ENCODE results near the gene SNTN.

Gene SNTN

DNA sequence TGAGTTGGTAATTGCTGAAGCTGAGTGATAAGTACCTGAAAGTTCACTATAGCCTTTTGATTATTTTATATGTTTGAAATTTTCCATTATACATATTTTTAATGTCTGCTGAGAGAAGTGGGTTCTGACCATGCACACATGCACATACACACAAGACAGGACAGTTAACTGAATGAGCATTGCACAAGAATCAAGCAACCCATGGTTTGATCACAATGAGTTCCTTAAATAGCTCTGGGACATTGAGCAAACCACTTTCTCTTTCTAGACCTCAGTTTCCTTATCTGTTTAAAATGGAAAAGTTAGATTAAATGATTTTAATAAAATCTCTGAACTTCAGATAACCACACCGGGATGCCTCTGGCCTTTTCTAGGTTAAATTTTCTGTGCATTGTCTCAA lies 26.7 kb downstream of the SNTN start:
- FAIRE-seq: no peak

DNA sequence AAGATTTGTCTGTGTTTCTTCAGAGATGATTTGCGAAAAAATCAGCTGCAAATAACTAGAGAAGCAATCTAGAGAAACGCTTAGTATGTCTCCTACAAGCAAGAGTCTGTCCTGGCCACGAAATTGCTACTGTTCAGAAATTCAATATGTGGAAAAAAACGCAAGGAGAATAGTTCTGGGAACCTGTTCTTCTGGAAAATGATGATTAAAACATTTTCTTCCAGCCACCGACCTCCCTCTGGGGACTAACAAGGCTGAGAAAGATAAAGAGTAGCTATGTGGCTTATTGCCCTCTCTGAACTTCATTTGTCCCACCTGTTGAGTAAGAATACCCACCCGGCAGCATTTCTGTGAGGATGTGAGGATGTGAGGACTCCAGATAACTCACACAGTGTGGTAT lies 31.6 kb downstream of the SNTN start:
- FAIRE-seq: no peak

DNA sequence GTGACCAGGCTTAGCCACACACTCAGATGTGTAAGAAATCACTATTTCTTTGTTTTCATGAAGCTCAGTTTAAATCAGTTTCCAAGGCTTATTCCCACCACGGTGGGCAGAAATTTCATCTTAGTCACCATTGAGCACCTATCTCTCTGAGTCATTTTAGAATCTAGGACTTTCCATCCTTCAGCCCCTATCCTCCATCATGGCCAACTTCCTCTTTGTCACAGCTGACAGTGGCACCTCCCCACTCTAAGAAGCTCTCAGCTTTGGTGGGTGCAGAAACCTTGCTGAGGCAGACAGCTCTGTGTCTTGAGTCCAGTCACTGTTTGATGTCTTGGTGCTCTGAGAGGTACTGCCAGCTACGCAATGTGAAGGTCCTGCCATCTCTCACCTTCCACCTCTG lies 32.9 kb downstream of the SNTN start:
- FAIRE-seq: no peak

DNA sequence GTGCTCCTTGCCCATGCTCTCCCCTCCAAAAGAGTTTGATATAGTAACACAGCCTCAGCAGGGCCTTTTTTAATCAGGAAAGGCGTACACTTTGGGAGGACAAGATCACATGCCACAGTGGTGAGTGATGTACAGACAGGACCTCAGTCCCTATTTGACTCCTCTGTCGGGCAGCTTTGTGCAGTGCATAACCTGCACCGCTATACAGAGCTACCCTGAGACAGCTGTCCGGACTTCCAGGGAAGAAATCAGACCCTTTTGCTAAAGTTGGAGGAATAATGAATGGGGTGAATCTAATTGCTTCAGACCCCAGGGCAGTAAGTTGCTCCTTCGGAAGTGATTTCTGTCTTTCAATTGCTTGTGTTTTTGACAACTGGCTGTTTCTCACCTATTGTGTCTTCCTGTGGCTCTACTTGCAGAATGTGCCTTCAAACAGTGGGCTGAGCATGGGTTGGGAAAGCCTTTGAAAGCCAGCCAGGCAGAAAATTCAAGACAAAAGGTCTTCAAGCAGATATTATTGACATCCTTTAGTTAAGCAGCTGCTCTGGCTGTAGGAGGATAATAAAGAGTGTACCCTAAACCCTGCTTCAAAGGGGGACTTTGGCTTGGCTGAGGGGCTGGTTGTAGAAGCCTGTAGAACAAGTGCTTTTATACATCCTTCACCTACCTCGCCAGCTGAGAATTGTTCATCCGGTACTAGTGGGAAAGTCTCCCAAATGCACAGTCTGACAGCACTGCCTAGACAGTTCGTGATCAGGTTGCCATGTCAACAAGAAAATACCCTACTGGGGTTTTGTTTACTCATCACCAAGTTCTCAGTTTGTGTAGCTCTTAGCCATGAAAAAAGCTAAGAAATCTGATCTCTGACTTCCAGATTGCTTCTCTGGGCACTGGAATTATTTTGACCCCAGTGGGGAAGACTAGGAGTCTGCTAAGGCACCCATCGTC lies 35.1 kb downstream of the SNTN start:
- no peak for FAIRE-seq

DNA sequence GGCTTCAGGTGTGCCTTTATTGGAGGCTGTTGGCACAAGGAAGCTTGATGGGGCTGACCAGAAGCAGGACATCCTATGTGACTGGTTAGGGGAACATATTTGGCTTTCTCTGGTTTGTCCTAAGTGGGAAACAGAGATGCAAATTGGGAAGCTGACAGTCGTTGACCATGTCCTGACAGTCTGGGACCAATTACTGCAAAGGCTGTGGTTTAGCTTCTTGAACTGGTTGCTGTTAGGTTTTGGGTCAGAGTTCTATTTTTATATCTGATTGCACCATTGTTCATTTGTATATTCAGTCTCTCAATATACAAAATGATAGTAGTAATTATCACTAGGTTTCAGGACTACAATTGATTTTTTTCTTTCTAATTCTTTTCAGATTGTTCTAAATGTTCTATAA lies 36.8 kb downstream of the SNTN start:
- no peak for FAIRE-seq

DNA sequence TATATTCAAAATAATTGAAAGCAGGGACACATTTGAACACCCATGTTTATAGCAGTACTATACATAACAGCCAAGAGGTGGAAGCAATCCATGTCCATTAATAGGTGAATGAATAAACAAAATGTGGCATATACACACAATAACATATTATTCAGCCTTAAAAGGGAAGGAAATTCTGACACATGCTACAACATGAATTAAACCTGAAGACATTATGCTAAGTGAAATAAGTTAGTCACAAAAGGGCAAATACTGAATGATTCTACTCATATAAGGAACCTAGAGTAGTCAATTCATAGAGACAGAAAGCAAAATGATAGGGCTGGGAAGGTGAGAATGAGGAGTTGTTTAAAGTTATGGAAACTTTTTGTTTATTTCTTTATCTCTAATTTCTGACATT lies 40.9 kb downstream of the SNTN start:
- FAIRE-seq: no peak

DNA sequence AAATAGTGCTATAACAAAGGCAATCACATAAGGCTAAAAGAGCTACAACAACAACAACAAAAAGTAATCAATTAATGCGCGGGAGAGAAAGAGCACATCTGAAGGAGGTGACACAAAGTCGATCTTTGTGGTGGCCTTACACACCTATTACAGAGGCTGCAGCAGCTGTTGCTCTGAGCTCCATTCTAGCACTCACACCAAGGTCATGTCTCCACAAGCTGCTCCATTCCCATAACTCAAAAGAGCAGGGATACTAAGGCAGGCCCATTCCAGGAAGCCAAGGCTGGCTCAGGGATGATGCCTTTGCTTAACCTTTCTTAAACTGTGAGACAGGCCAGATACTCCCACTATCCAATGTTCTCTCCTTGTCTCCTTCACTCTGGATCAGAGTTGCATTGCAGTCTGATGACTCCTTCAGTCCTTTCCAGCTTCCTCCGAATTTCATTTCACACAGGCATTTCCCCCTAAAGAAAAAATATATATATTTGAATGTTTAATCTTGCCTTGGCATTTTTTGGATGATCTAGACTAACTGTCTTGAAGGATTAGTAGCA lies 52.7 kb downstream of the SNTN start:
- FAIRE-seq: no peak

DNA sequence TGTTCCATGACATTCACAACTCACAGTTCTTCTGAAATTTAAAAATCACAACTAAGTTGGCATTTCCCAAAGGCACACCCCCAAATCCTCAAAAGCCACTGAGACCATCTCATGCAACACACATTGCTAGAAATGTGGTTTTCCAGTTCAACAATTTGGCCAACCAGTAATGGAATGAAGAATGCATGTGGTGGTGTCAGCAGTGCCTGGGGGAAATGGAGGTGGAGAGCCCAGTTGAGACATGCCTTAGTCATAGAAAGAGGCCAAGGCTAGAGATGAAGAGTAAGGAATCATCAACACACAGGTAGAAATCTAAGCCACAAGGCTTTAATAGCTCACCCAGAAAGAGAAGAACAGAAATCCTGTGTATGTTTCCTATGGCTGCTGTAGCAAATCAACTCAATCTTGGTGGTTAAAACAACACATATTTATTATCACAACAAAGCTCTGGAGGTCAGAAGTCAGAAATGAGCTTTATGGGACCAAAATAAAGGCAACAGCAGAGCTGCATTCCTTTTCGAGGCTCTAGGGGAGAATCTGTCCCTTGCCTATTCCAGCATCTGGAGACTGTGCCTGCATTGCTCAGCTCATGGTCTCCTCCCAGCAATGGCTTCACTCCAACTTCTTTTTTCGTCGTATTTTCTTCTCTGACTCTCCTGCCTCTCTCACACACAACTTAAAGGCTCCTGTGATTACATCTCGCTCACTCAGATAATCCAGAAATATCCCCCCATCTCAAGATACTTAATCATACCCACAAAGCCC lies 54.0 kb downstream of the SNTN start:
- FAIRE-seq: no peak

DNA sequence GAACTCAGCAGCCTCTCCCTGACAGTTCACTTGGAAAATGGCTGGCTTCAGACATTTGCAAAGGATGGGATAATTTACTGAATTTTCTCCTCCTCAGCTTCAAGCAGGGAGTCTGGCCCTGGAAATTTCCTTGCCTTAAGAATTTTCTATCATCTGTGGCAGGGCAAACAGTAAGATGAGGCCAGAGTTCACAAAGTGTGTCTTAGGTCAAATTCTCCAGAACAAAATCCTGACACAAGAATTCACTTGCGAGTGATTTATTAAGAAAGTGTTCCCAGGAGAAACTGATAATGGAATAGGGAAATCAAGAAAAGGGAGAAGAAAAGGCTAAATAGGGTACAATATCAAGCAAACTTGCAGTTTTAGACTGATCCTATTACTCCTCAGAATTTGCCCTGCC lies 55.3 kb downstream of the SNTN start:
- no peak for FAIRE-seq

DNA sequence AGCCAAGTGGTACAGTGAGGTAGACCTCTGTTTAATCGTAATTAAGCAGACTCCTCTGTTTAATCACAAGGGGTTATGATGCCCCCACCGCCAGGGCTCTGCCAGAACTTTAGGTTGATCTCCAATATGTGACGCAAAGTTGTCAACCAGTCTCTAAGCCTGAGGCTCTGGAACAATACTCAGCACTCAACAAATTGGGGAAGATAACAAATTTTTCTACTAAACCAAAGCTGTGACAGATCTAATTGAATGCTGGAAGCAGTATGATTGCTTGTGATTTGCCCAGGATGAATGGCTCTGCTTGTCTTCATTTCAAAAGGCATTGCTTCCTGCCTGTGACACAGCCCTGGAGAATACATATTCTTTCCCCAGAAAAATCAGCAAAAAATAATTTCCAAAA lies 57.1 kb downstream of the SNTN start:
- FAIRE-seq: no peak
